ENCODE data around the gene MLN. TPM values are rescaled to one million over a fixed set of nuclear protein-coding genes. Genes with fewer than 3 reads are reported as not detected.
A peak's percentile ranks its signal among the peaks of the same experiment; 100 is the strongest.

MLN gene
- total RNA-seq, 1 donor from 2014 or later: not detected

DNA sequence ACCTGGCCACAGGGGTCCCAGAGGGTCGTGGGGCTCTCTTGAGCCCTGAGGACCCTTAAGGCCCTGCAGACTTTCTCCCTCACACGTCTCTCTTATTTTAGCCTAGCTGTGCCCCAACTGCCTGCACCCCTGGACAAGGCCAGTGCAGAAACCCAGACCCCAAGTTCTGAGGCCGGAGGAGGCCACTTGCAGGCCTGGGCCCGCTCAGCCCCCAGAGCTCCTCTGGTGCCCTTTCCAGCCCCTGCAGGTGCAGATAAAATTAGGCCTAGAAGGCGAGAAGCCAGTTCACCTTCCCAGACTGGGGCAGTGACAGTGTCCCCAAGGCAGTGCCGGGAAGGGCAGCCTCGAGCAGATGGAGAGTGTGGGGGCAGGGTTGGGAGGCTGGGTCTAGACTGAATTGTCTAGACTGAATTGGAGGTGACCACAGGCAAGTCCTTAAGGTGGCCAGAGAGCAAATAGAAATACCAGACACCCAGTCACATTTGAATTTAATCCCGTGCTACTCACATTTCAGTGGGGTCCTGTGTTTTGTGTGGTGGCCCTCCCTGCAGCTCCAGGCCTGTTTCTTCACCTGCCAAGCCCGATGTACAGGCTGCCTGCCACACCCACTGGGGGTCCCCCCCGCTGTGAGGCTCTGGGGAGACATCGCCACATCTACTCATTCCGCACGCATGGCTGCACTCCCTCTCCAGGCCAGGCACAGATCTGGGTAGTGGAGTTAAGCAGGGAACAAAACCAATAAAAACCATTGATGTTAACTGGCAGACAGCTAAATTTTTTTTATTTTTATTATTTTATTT lies 48.5 kb downstream of the MLN start:
- no peak overlapping the region for H3K4me3 ChIP-seq (ENCODE audit: low read depth, low read length)
- FAIRE-seq (no peak), DNase-seq (ENCODE audit: low read depth) (no peak)
- no peaks in the 10 kb centered on the region for H3K36me3 ChIP-seq (ENCODE audit: control insufficient read depth, insufficient read depth, low read length)
- TF ChIP-seq, protein P1, sequence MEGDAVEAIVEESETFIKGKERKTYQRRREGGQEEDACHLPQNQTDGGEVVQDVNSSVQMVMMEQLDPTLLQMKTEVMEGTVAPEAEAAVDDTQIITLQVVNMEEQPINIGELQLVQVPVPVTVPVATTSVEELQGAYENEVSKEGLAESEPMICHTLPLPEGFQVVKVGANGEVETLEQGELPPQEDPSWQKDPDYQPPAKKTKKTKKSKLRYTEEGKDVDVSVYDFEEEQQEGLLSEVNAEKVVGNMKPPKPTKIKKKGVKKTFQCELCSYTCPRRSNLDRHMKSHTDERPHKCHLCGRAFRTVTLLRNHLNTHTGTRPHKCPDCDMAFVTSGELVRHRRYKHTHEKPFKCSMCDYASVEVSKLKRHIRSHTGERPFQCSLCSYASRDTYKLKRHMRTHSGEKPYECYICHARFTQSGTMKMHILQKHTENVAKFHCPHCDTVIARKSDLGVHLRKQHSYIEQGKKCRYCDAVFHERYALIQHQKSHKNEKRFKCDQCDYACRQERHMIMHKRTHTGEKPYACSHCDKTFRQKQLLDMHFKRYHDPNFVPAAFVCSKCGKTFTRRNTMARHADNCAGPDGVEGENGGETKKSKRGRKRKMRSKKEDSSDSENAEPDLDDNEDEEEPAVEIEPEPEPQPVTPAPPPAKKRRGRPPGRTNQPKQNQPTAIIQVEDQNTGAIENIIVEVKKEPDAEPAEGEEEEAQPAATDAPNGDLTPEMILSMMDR (IDR thresholded peaks at IDR 0.05; ENCODE audit: insufficient read depth, low read length, severe bottlenecking): no peak
- H3K27me3 ChIP-seq (ENCODE audit: control insufficient read depth, insufficient read depth, low read length): no peaks in the 10 kb centered on the region

DNA sequence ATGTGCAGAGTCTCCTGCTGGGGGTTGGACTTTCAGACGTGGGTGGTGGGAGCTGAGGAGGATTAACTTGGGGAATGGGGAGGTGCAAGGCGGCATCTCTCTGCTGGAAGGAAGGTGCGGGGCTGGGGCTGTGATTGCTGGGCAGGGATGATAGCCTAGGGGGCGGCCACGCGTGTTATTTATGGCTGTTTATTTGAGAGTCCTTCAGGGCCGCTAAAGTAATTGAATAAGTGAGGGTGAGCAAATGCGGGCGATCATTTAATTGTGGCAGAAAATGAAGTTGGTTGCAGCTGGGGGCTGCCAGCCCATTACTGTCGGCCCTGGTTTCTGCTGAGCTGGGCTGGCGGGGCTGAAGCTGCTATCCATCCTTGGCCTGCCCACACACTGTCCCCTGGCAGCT lies 49.6 kb downstream of the MLN start:
- Histone ChIP-seq H3K27me3 (ENCODE audit: control insufficient read depth, insufficient read depth, low read length) (no peaks in the 10 kb centered on the region), H3K4me3 (ENCODE audit: low read depth, low read length) (no peak overlapping the region), H3K36me3 (ENCODE audit: control insufficient read depth, insufficient read depth, low read length) (no peaks in the 10 kb centered on the region)
- TF ChIP-seq, protein P1 (IDR thresholded peaks at IDR 0.05; ENCODE audit: insufficient read depth, low read length, severe bottlenecking): no peak
- FAIRE-seq (no peak), DNase-seq (ENCODE audit: low read depth) (no peak)

DNA sequence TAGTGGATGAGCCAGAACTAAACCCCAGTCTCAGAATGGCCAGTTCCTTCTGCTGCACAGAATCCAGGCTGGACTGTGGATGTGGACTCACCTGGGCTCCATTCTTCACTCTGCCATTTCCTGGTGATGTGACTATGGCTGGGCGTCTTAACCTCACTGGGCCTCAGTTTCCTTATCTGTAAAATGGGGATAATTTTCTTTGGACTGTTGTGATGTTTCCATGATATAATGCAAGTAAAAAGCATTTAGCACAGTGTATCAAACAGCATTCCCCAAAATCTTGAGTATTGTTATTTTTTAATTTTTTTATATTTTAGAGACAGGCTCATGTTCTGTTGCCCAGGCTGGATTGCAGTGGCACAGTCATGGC lies 51.2 kb downstream of the MLN start:
- H3K36me3 ChIP-seq (ENCODE audit: control insufficient read depth, insufficient read depth, low read length): no peaks in the 10 kb centered on the region
- DNase-seq (ENCODE audit: low read depth) (no peak), FAIRE-seq (no peak)
- H3K4me3 ChIP-seq (ENCODE audit: low read depth, low read length): no peak overlapping the region
- H3K27me3 ChIP-seq (ENCODE audit: control insufficient read depth, insufficient read depth, low read length): no peaks in the 10 kb centered on the region
- TF ChIP-seq, protein P1 (IDR thresholded peaks at IDR 0.05; ENCODE audit: insufficient read depth, low read length, severe bottlenecking): no peak

DNA sequence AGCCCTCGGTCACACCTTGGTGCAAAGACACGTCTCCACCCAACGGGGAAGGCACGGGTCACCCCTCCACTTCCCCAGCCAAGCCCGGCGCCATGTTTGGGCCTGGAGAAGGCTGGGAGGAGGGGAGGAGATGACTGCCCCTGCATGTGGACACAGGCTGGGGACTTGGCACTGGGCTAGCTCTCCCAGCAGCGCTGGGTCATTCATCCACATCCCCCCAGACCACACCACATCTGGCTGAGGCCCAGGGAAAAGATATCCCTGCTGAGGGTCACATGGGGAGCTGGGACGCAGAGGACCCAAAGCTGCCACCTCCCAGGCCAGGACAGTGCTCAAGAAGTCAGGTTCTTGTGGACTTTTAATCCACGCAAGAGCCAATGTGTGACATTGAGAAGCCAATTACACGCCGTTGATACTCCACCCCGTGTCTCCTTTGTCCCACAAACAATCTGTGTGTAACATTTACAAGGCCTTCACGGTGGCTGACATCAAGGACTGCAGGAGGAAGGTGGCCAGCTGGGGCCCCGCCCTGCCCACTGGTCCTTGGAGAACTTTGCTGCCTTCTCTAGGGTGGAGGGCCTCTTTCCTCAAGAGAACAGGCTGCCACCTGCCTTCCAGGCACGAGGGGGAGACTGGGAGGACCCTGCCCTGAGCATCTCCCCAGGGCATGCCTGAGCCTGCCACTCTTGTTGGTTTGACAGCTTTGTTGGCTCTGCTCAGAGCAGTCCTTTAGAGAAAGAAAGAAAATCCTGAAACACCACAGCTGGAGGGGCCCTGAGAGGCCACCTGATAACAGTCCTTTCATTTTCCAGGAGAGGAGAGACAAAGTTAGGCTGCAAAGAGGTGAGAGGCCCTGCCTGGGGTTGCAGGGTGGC lies 51.8 kb downstream of the MLN start:
- FAIRE-seq: peak; percentile 83
- DNase-seq (ENCODE audit: low read depth): peak; percentile 51

DNA sequence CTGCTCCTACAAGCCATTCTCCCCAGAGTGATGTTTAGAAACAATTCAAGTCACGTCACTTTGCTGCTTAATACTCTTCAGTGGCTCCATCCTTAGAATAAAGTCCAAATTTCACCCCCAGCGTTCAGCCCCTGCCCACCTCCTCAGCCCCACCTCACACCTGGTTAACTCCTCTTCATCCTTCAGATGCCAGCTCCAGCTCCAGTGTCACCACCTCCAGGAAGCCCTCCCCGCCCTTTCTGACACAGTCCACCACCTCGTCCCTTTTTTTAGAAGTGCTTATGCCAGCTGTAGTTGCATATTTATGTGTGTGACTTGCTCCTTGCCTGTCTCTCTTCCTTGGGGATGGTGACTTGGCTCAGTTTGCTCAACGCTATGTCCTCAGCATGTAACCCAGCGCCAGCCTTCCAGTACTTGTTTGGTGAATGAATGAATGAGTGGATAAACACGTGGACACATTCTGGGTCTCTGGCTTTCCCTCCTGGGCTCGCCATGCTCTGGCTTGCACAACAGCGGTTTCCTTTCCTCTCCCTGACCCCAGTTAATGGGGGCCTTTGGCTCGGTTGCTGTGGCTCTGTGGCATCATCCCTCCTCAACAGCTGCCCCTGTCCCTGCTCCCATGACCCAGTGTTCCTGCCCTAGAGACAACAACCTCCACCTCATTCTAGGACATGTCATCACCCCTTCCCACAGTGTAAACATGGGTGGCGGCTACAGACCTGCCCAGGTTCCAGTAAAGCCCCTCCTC lies 53.4 kb downstream of the MLN start:
- Histone ChIP-seq H3K36me3 (ENCODE audit: control insufficient read depth, insufficient read depth, low read length) (no peaks in the 10 kb centered on the region), H3K4me3 (ENCODE audit: low read depth, low read length) (no peak overlapping the region), H3K27me3 (ENCODE audit: control insufficient read depth, insufficient read depth, low read length) (no peaks in the 10 kb centered on the region)
- TF ChIP-seq, protein P1 (IDR thresholded peaks at IDR 0.05; ENCODE audit: insufficient read depth, low read length, severe bottlenecking): no peak
- DNase-seq (ENCODE audit: low read depth) (peak; percentile 42), FAIRE-seq (peak; percentile 55)

More for the DNA sequence above, 51.8 kb downstream of the MLN start:
- Histone ChIP-seq H3K36me3 (ENCODE audit: control insufficient read depth, insufficient read depth, low read length) (no peaks in the 10 kb centered on the region), H3K27me3 (ENCODE audit: control insufficient read depth, insufficient read depth, low read length) (no peaks in the 10 kb centered on the region), H3K4me3 (ENCODE audit: low read depth, low read length) (no peak overlapping the region)
- TF ChIP-seq, protein P1 (IDR thresholded peaks at IDR 0.05; ENCODE audit: insufficient read depth, low read length, severe bottlenecking): peak; percentile 11
